GM12878 (cell line): ENCODE results near the gene FBXL7. TPM values are rescaled to one million over a fixed set of nuclear protein-coding genes. Genes with fewer than 3 reads are reported as not detected.

ENCODE experiments used
- ATAC-seq: fragments of 200-7000 bp; cut with Tn5 transposase; 3 replicates; pipeline ENCODE4 v1.9.1; 2020; ENCODE audit warnings: mild to moderate bottlenecking, moderate library complexity
- BruUV-seq: library from RNA; stranded (reverse); fragments of 400-500 nt; replicated peaks from 2 replicates; lab custom pipeline; 2021; lab: Mats Ljungman, UMichigan
- CTCF ChIA-PET: fragments of 300-600 bp; sonication (Branson Sonifier 250); formaldehyde crosslinking; extraction: SDS; loops from one replicate; lab custom pipeline; 2021; ENCODE audit warnings: inconsistent platforms; lab: Yijun Ruan, JAX
- POLR2A ChIA-PET: fragments of 350-600 bp; formaldehyde crosslinking; extraction: SDS; loops from one replicate; lab custom pipeline; 2021; ENCODE audit warnings: inconsistent platforms; lab: Charles Lee
- RAD21 ChIA-PET: fragments of 300-600 bp; sonication (Branson Sonifier 250); formaldehyde crosslinking; loops from one replicate; lab custom pipeline; 2023; ENCODE audit warnings: antibody characterized with exemption; ENCODE audit not compliant: unreplicated experiment; lab: Charles Lee
- SMC1A ChIA-PET: fragments of 300-600 bp; sonication (Branson Sonifier 250); formaldehyde crosslinking; loops from one replicate; lab custom pipeline; 2023; ENCODE audit not compliant: unreplicated experiment, uncharacterized antibody; lab: Charles Lee
- DNase-seq: peaks from one replicate; pipeline ENCODE4 v3.0.0-alpha.2; 2011; ENCODE audit warnings: low read depth, low spot score
- FAIRE-seq: peaks from 3 replicates; lab custom pipeline; 2011; peaks lifted over from hg19 to GRCh38; lab: Jason Lieb, UNC
- H2AFZ ChIP-seq: 2 replicates; pipeline ENCODE4 v1.6.0; 2011; ENCODE audit warnings: low read depth, low read length, control low read depth; ENCODE audit not compliant: control insufficient read depth
- H3K27ac ChIP-seq: 2 replicates; pipeline ENCODE4 v1.5.1; 2011; ENCODE audit warnings: control low read depth; ENCODE audit not compliant: control insufficient read depth, insufficient read depth
- H3K27me3 ChIP-seq, 2 experiments: replicated peaks in 1 of 2; 2 replicates each; pipeline versions ENCODE4 v1.6.0 to v1.6.1; 2011; ENCODE audit warnings: low read length in 1 of 2; ENCODE audit not compliant: control insufficient read depth in 2 of 2, insufficient read depth in 2 of 2
- H3K36me3 ChIP-seq, 2 experiments: 2 replicates each; pipeline ENCODE4 v1.5.1; 2011; ENCODE audit warnings: low read length in 1 of 2; ENCODE audit not compliant: control insufficient read depth in 2 of 2, insufficient read depth in 2 of 2
- H3K4me1 ChIP-seq: 2 replicates; pipeline ENCODE4 v1.6.1; 2011; ENCODE audit warnings: mild to moderate bottlenecking, low read length, moderate library complexity, mixed read lengths; ENCODE audit not compliant: control insufficient read depth, insufficient read depth
- H3K4me2 ChIP-seq: 2 replicates; pipeline ENCODE4 v1.6.0; 2011; ENCODE audit warnings: control low read depth; ENCODE audit not compliant: control insufficient read depth, insufficient read depth
- H3K4me3 ChIP-seq: fragments of 200-600 bp; sonication (generic); 2 replicates; pipeline ENCODE4 v1.5.1; 2016
- H3K79me2 ChIP-seq: 2 replicates; pipeline ENCODE4 v1.6.0; 2011; ENCODE audit warnings: low read length; ENCODE audit not compliant: control insufficient read depth, insufficient read depth
- H3K9ac ChIP-seq: 2 replicates; pipeline ENCODE4 v1.8.0; 2011; ENCODE audit warnings: low read length, control low read depth, mixed read lengths; ENCODE audit not compliant: control insufficient read depth, insufficient read depth
- H3K9me3 ChIP-seq: replicated peaks from 3 replicates; pipeline ENCODE4 v1.5.1; 2011; ENCODE audit warnings: mild to moderate bottlenecking, low read length; ENCODE audit not compliant: control insufficient read depth, insufficient read depth
- H4K20me1 ChIP-seq: 2 replicates; pipeline ENCODE4 v1.6.0; 2011; ENCODE audit not compliant: control insufficient read depth, insufficient read depth
- ASH2L ChIP-seq: fragments of 300-600, 200-600 bp; sonication (generic); IDR thresholded peaks from 2 replicates; pipeline ENCODE4 v1.6.1; 2017; ENCODE audit warnings: low read depth, mild to moderate bottlenecking, borderline replicate concordance
- MYC ChIP-seq: IDR thresholded peaks from 2 replicates; pipeline ENCODE4 v1.6.1; 2011; ENCODE audit warnings: mild to moderate bottlenecking, low read length, moderate library complexity, inconsistent platforms; ENCODE audit not compliant: insufficient read depth, insufficient replicate concordance, insufficient read length, severe bottlenecking
- SMC3 ChIP-seq: IDR thresholded peaks from 2 replicates; pipeline ENCODE4 v1.6.1; 2011; ENCODE audit warnings: low read length, improper control_type of control experiment, borderline replicate concordance
- ZSCAN29 ChIP-seq: fragments of 450-650 bp; IDR thresholded peaks from 2 replicates; pipeline ENCODE4 v1.6.1; 2017; ENCODE audit warnings: mild to moderate bottlenecking, moderate library complexity
- WGBS: methylation state at CpG from one replicate; pipeline ENCODE4 v1.1.6; 2016; ENCODE audit warnings: low lambda C conversion rate; ENCODE audit not compliant: insufficient replicate concordance, insufficient coverage; ENCODE audit errors: missing lambda C conversion rate; 5-methylcytosine and 5-hydroxymethylcytosine counted together
- in situ Hi-C: fragments of 300-500 bp; cut with MboI; formaldehyde crosslinking; loops from 9 replicates; pipeline ENCODE4 v1.14.3; 2018; ENCODE audit warnings: mixed read lengths
- intact Hi-C: fragments of 100-400 bp; cut with micrococcal nuclease; formaldehyde crosslinking; loops from one replicate; pipeline ENCODE4 v1.14.2; 2022; ENCODE audit not compliant: unreplicated experiment
- polyA plus RNA-seq, 11 experiments: library from polyadenylated mRNA; depleted of rRNA in 4 of 11; unstranded in 6 of 11; stranded (reverse) in 5 of 11; fragments of >200 nt; fragmentation: Nextera tagmentation in 4 of 11; fragmentation: Illumina TruSeq in 1 of 11; extraction: Ambion mirVana in 4 of 11; extraction: Trizol in 1 of 11; gene quantifications; 1 replicate in 1 of 11; 2 replicates in 10 of 11; pipeline versions ENCODE4 v1.2.1 to v1.2.3, GENCODE V29; 2011 to 2016; ENCODE audit warnings: inconsistent platforms in 2 of 11, missing spikeins in 2 of 11, low read depth in 1 of 11
- total RNA-seq, 4 experiments: library from RNA; depleted of rRNA in 3 of 4; stranded (reverse); fragments of >200 nt in 3 of 4; fragmentation: Illumina TruSeq in 1 of 4; extraction: Trizol in 1 of 4; gene quantifications; 2 replicates each; pipeline versions ENCODE4 v1.2.1 to v1.2.3, GENCODE V29; 2013 to 2021

FBXL7 gene
- total and polyA plus RNA-seq, 10 of the 15 experiments (the other 5 are each of a cell fraction or from before 2014, with no cell fraction given): 0.03 to 0.44 (median 0.16) TPM

- POLR2A ChIA-PET: no interaction called here
Measured at GRCh38 chr5:15752663-15753285, 252.8 kb downstream of the FBXL7 start.

GRCh38 chr5:15753752-15754151 is 253.8 kb downstream of the FBXL7 start:
- 0% methylated on average over 1 of the region's 1 CpG for WGBS
- ATAC-seq: no peak

More at GRCh38 chr5:15752663-15753285, 252.8 kb downstream of the FBXL7 start:
- Histone ChIP-seq H3K9me3 (no peaks in the 10 kb centered on the region), H3K4me2 (no peak overlapping the region), H3K9ac (no peak overlapping the region), H3K4me1 (no peaks in the 10 kb centered on the region), H3K4me3 (no peak overlapping the region), H3K27me3 (no peaks in the 10 kb centered on the region), H4K20me1 (no peaks in the 10 kb centered on the region), H3K79me2 (no peaks in the 10 kb centered on the region), H3K27ac (no peak overlapping the region), H3K36me3 (no peaks in the 10 kb centered on the region), H2AFZ (no peak overlapping the region)
- RAD21 ChIA-PET: no interaction called here
- CTCF ChIA-PET: no interaction called here
- no peak for DNase-seq
- WGBS: 47% methylated on average over 10 of the region's 10 CpGs
- intact Hi-C loops: no loop called here
- SMC1A ChIA-PET: no interaction called here
- no TSS peak for BruUV-seq
- in situ Hi-C loops: no loop called here
- no peak for ATAC-seq
- FAIRE-seq: no peak
- no peak for TF ChIP-seq ASH2L
- TF ChIP-seq MYC: no peak
- no peak for TF ChIP-seq SMC3

More at GRCh38 chr5:15753752-15754151, 253.8 kb downstream of the FBXL7 start:
- H3K27ac ChIP-seq: no peak overlapping the region
- no peak overlapping the region for H3K4me3 ChIP-seq
- ChIA-PET SMC1A (no interaction called here), CTCF (no interaction called here), POLR2A (no interaction called here), RAD21 (no interaction called here)
- H3K9me3 ChIP-seq: no peaks in the 10 kb centered on the region
- no peak for FAIRE-seq
- no peaks in the 10 kb centered on the region for H4K20me1 ChIP-seq
- intact Hi-C loops: no loop called here
- TF ChIP-seq ZSCAN29 (no peak), SMC3 (no peak)
- no peak for DNase-seq
- H2AFZ ChIP-seq: no peak overlapping the region
- H3K4me1 ChIP-seq: no peaks in the 10 kb centered on the region
- H3K27me3 ChIP-seq: no peaks in the 10 kb centered on the region
- no peaks in the 10 kb centered on the region for H3K36me3 ChIP-seq
- H3K4me2 ChIP-seq: no peak overlapping the region
- no peak overlapping the region for H3K9ac ChIP-seq
- no peaks in the 10 kb centered on the region for H3K79me2 ChIP-seq
- in situ Hi-C loops: no loop called here
- BruUV-seq: no TSS peak
